Heart left ventricle (tissue), 16 donors: Measurements from ENCODE around the gene DMPK. TPM values are rescaled to one million over a fixed set of nuclear protein-coding genes. Genes with fewer than 3 reads are reported as not detected.
A peak's percentile ranks its signal among the peaks of the same experiment; 100 is the strongest.

ENCODE experiments used
- ATAC-seq, 4 donors: fragments of 200-7000 bp; cut with Tn5 transposase; one replicate each; pipeline ENCODE4 v1.9.1; 2020 to 2022; ENCODE audit warnings: moderate library complexity in 4 of 4, mild to moderate bottlenecking in 3 of 4, moderate number of reproducible peaks in 1 of 4
- DNase-seq, 5 donors: peaks; one replicate each; pipeline ENCODE4 v3.0.0-alpha.2; 2020
- H3K27ac ChIP-seq, 12 donors: fragments of 200-600 bp; sonication (generic) in 4 of 12; one replicate each; pipeline versions ENCODE4 v1.5.0 to v1.8.0; 2016 to 2022; ENCODE audit warnings: mild to moderate bottlenecking in 2 of 12
- H3K27me3 ChIP-seq, 9 donors: fragments of 200-600 bp; sonication (generic) in 2 of 9; one replicate each; pipeline versions ENCODE4 v1.5.1 to v1.8.0; 2016 to 2022; ENCODE audit warnings: mild to moderate bottlenecking in 3 of 9
- H3K36me3 ChIP-seq, 9 donors: fragments of 200-600 bp; sonication (generic) in 2 of 9; one replicate each; pipeline versions ENCODE4 v1.5.0 to v1.8.0; 2018 to 2022; ENCODE audit warnings: mild to moderate bottlenecking in 2 of 9
- H3K4me1 ChIP-seq, 12 donors: fragments of 200-600 bp; sonication (generic) in 4 of 12; one replicate each; pipeline versions ENCODE4 v1.5.0 to v1.8.0; 2016 to 2022; ENCODE audit warnings: mild to moderate bottlenecking in 3 of 12
- H3K4me3 ChIP-seq, 12 donors: fragments of 200-600 bp; sonication (generic) in 4 of 12; one replicate each; pipeline versions ENCODE4 v1.5.0 to v1.8.0; 2017 to 2022; ENCODE audit warnings: mild to moderate bottlenecking in 9 of 12, moderate library complexity in 4 of 12
- H3K9me3 ChIP-seq, 12 donors: fragments of 200-600 bp; sonication (generic) in 4 of 12; one replicate each; pipeline versions ENCODE4 v1.5.0 to v1.8.0; 2016 to 2022; ENCODE audit warnings: mild to moderate bottlenecking in 1 of 12
- CTCF ChIP-seq, 12 donors: fragments of 200-600 bp; sonication (generic) in 4 of 12; IDR thresholded peaks; one replicate each; pipeline versions ENCODE4 v1.5.0 to v1.8.0; 2018 to 2022; ENCODE audit warnings: antibody characterized with exemption in 12 of 12, mild to moderate bottlenecking in 5 of 12
- POLR2A ChIP-seq, 2 donors: fragments of 450-650 bp; IDR thresholded peaks; one replicate each; pipeline ENCODE4 v1.6.1; 2017; ENCODE audit warnings: antibody characterized with exemption in 2 of 2, mild to moderate bottlenecking in 2 of 2, moderate library complexity in 2 of 2
- WGBS, 4 donors: extraction: QIAGEN DNeasy Blood & Tissue Kit in 2 of 4; methylation state at CpG; one replicate each; pipeline versions ENCODE4 v1.1.5 to v1.1.7; 2013 to 2018; 5-methylcytosine and 5-hydroxymethylcytosine counted together
- intact Hi-C, 10 donors: fragments of 100-400 bp; cut with DNase I; formaldehyde crosslinking; loops; one replicate each; pipeline versions ENCODE4 v1.11.1 to v1.14.2; 2022
- polyA plus RNA-seq, 2 donors: library from polyadenylated mRNA; stranded (reverse); fragments of 200-250 nt; gene quantifications; one replicate each; pipeline ENCODE4 v1.2.3, GENCODE V29; 2013
- total RNA-seq, 9 donors: library from RNA; depleted of rRNA in 2 of 9; stranded (reverse); fragments of >200 nt in 2 of 9; fragmentation: NEBNext Ultra II Directional in 3 of 9; extraction: Animal tissue kit (Norgen Biotek cat#: 25700) in 3 of 9; gene quantifications; one replicate each; pipeline versions ENCODE4 v1.1.0 to v1.2.4, GENCODE V29; 2016 to 2023
- donor health status: ischemic (EF 13 %, LVEDD 7.1; RV severe dilation, severe dysfunction).
- donor health status: healthy with polysubstance abuse.
- donor health status: DM: no; HTN: yes; CAD: no.
- donor health status: DM: no; HTN: no; CAD: no.
- donor health status: ischemic (EF 25% LVEDD 6.9; RV normal size, moderate dysfunction).
- donor health status: ischemic (EF 25% LVEDD 5.7; RV mildly dilated, moderate dysfunction).
- donor health status: healthy.
- donor health status: DM: yes; HTN: yes; CAD: no.
- donor health status: ischemic (EF 35%, LVEDD 5.7; RV mildly dilated, moderate dysfunction).
- donor health status: nonischemic (EF 11% LVEDD 7.7; RV severe dilation, severe dysfunction).
- donor health status: DM: yes; HTN: yes; CAD: no.
- donor health status: PGD.
- donor health status: ischemic (EF 29% LVEDD 5.4; RV normal size, mild dysfunction).
- donor health status: nonischemic (EF 23%, LVEDD 6.1; RV moderate dilation, normal function).

The DMPK gene
- total and polyA plus RNA-seq, 11 donors: 131 to 778 (median 311) TPM

DNA sequence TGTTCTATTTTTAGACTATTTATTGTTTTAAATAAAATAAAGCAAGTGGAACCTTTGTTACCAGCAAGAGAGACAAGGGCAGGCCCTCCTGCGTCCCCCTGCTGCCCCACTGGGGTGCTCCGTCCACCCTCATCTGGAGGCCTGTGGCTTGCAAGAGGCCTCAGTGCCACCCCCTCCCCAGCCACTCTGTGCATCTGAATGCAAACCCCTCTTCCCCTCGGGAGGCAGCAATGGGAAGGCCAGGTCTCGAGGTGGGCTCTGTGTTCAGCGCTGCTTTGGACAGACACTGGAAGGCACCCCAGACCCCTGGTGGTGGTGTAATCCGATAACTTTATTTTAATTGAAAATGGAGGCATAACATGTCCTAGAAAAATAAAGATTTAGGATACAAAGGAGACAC is 17.8 kb downstream of the DMPK start:
- no peak for TF ChIP-seq POLR2A (IDR thresholded peaks at IDR 0.05)
- TF ChIP-seq CTCF (IDR thresholded peaks at IDR 0.05): no peak
- no peak for ATAC-seq
- H3K27ac ChIP-seq: peak overlapping the region; percentile 86 to 99 (median 97)
- H3K9me3 ChIP-seq: no peaks in the 10 kb centered on the region
- H3K27me3 ChIP-seq: peaks cover 0 to 35% (median 0%) of the 10 kb centered on the region in 9 donors
- intact Hi-C loops: loop anchor here in 4 of 10 donors (2.0 to 10.0 kb wide), 4 partner anchors 42 to 360 kb away; partner anchors contain the start of genes POLR1G (in 1 of the 4) and PPP1R13L (in 1 of the 4)
- DNase-seq: peak in 2 of 5 donors; percentile 35 to 48
- peaks cover 10 to 48% (median 37%) of the 10 kb centered on the region in 12 donors for H3K4me1 ChIP-seq
- peaks cover 0 to 5% (median 0%) of the 10 kb centered on the region in 9 donors for H3K36me3 ChIP-seq
- WGBS, 4 donors: 23 to 34% (median 30%) methylated on average over 6 of the region's 6 CpGs
- H3K4me3 ChIP-seq: peak overlapping the region in 9 of 12 donors; percentile 10 to 85 (median 38)

DNA sequence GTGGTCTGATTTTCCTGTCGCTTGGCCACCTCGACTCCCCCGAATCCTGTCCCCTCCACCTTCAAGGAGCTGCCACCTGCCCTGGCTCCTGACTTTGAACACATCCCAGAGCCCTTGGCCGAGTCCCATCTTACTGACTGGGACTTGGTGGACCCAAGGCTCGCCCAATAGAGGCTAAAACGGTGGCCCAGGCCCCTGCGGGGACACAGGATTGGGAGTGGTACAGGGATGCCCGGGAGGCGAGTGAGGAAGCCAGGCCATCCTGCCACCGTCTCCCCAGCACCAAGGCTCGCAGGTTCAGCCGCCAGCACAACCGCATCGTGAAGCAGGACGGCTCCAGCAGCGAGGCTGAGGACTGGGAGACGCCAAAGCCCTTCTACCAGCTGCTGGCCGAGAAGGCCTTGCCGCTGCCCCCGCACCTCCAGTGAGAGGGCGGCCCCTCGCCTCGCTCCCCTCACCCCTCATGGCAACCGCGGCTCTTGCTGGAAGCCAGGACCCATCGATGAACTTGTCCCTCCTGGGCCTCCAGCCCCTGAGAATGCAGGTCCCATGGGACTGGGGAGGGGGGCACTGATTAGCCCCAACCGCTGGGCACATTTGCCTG is 18.5 kb downstream of the DMPK start:
- H3K4me1 ChIP-seq: peaks cover 10 to 48% (median 37%) of the 10 kb centered on the region in 12 donors
- no peaks in the 10 kb centered on the region for H3K9me3 ChIP-seq
- peak overlapping the region; percentile 86 to 99 (median 97) for H3K27ac ChIP-seq
- 38 to 57% (median 39%) methylated on average over 14 to 27 of the region's 27 CpGs for WGBS, 4 donors
- no peak for ATAC-seq
- DNase-seq: peak in 2 of 5 donors; percentile 43 to 59
- peaks cover 0 to 5% (median 0%) of the 10 kb centered on the region in 9 donors for H3K36me3 ChIP-seq
- intact Hi-C loops: loop anchor here in 4 of 10 donors (2.0 to 10.0 kb wide), 4 partner anchors 41 to 359 kb away; partner anchors contain the start of genes POLR1G (in 1 of the 4) and PPP1R13L (in 1 of the 4)
- H3K4me3 ChIP-seq: peak overlapping the region in 7 of 12 donors; percentile 1 to 85 (median 41)
- TF ChIP-seq CTCF (IDR thresholded peaks at IDR 0.05) (no peak), POLR2A (IDR thresholded peaks at IDR 0.05) (no peak)
- H3K27me3 ChIP-seq: peaks cover 0 to 35% (median 0%) of the 10 kb centered on the region in 9 donors

GRCh38 chr19:45762870-45763631 is 19.2 kb downstream of the DMPK start:
- 89 to 92% (median 91%) methylated on average over 10 to 15 of the region's 15 CpGs for WGBS, 4 donors
- no peak overlapping the region for H3K4me3 ChIP-seq
- no peaks in the 10 kb centered on the region for H3K9me3 ChIP-seq
- peaks cover 0 to 5% (median 0%) of the 10 kb centered on the region in 9 donors for H3K36me3 ChIP-seq
- H3K27me3 ChIP-seq: peaks cover 0 to 32% (median 0%) of the 10 kb centered on the region in 9 donors
- no peak for TF ChIP-seq POLR2A (IDR thresholded peaks at IDR 0.05)
- TF ChIP-seq CTCF (IDR thresholded peaks at IDR 0.05): no peak
- intact Hi-C loops: loop anchor here in 3 of 10 donors (5.0 to 10.0 kb wide), 3 partner anchors 41 to 358 kb away; partner anchors contain the start of genes POLR1G (in 1 of the 3) and PPP1R13L (in 1 of the 3)
- H3K4me1 ChIP-seq: peaks cover 10 to 47% (median 37%) of the 10 kb centered on the region in 12 donors
- DNase-seq (peak in 1 of 5 donors; percentile 58), ATAC-seq (no peak)
- peak overlapping the region in 3 of 12 donors; percentile 98 to 99 (median 98) for H3K27ac ChIP-seq
